Body of pancreas (tissue), 4 donors: ENCODE measurements around the gene PAK5. TPM values are rescaled to one million over a fixed set of nuclear protein-coding genes. Genes with fewer than 3 reads are reported as not detected.

Experiments
- ATAC-seq: fragments of 150-250 bp; one replicate; pipeline ENCODE4 v1.9.1; 2016
- DNase-seq, 4 donors: peaks; one replicate each; pipeline ENCODE4 v3.0.0-alpha.2; 2019
- H3K27ac ChIP-seq, 4 donors: fragments of 200-600 bp; sonication (generic); 1 replicate in 3 of 4; 2 replicates in 1 of 4; pipeline versions ENCODE4 v1.5.1 to v1.6.1; 2016 to 2019; ENCODE audit warnings: mild to moderate bottlenecking in 1 of 4, mixed read lengths in 1 of 4, moderate library complexity in 1 of 4
- H3K27me3 ChIP-seq, 2 donors: fragments of 200-600 bp; sonication (generic); one replicate each; pipeline ENCODE4 v1.6.0; 2016; ENCODE audit warnings: mild to moderate bottlenecking in 1 of 2
- H3K36me3 ChIP-seq, 2 donors: fragments of 200-600 bp; sonication (generic); replicated peaks in 1 of 2; 2 replicates each; pipeline ENCODE4 v1.5.1; 2016; ENCODE audit warnings: low read depth in 2 of 2; ENCODE audit not compliant: insufficient read depth in 1 of 2
- H3K4me1 ChIP-seq: fragments of 200-600 bp; sonication (generic); one replicate; pipeline ENCODE4 v1.6.0; 2016
- H3K4me3 ChIP-seq, 2 donors: fragments of 200-600 bp; sonication (generic); 1 replicate in 1 of 2; 2 replicates in 1 of 2; pipeline ENCODE4 v1.5.1; 2016 to 2019
- H3K9me3 ChIP-seq, 3 donors: fragments of 200-600 bp; sonication (generic); 1 replicate in 2 of 3; 2 replicates in 1 of 3; pipeline ENCODE4 v1.5.1; 2016
- CTCF ChIP-seq, 7 experiments: fragments of 450-650 bp in 4 of 7; fragments of 200-600 bp in 3 of 7; sonication (generic) in 3 of 7; IDR thresholded peaks; one replicate each; pipeline ENCODE4 v1.5.1; 2016 to 2019; ENCODE audit warnings: antibody characterized with exemption in 7 of 7
- POLR2A ChIP-seq, 3 donors: fragments of 450-650 bp; IDR thresholded peaks; one replicate each; pipeline ENCODE4 v1.6.1; 2016; ENCODE audit warnings: antibody characterized with exemption in 3 of 3, mild to moderate bottlenecking in 2 of 3
- WGBS, 2 donors: methylation state at CpG; one replicate each; pipeline ENCODE4 v1.1.5; 2017; 5-methylcytosine and 5-hydroxymethylcytosine counted together
- intact Hi-C: fragments of 100-400 bp; cut with DNase I; formaldehyde crosslinking; loops from one replicate; pipeline ENCODE4 v1.15.1; 2023
- total RNA-seq, 2 donors: library from RNA; depleted of rRNA; stranded (reverse); fragments of >200 nt; gene quantifications; one replicate each; pipeline ENCODE4 v1.1.0, GENCODE V29; 2016

The PAK5 gene
- total RNA-seq, result under 1 TPM; 0.33 to 0.52 TPM

- Histone ChIP-seq H3K4me3 (peak within 1 kb of the TSS; percentile 45 to 71), H3K9me3 (no peaks in the 10 kb centered on the region), H3K36me3 (no peaks in the 10 kb centered on the region), H3K4me1 (peaks cover 14% of the 10 kb centered on the region), H3K27ac (peak within 1 kb of the TSS in 2 of 4 donors; percentile 20 to 56), H3K27me3 (peaks cover 0 to 5% of the 10 kb centered on the region in 2 donors)
- peak; percentile 81 to 91 (median 86) for DNase-seq
- peak; percentile 97 for ATAC-seq
- 0% methylated on average over 57 of the region's 57 CpGs; no CpG with 5 or more reads in 1 of the 2 donors for WGBS, 2 donors
- intact Hi-C loops, result no loop called here
- no peak for TF ChIP-seq CTCF (IDR thresholded peaks at IDR 0.05)
- no peak for TF ChIP-seq POLR2A (IDR thresholded peaks at IDR 0.05)
Observed at GRCh38 chr20:9838378-9839295, at the start of gene PAK5. Gene PAK5 (minus strand): TSS chr20:9839076. CDS start chr20:9644328, 194,748 bp downstream.

GRCh38 chr20:9887706-9888105 lies 48.8 kb upstream of the PAK5 start:
- Histone ChIP-seq H3K9me3 (no peaks in the 10 kb centered on the region), H3K4me3 (no peak overlapping the region), H3K4me1 (no peaks in the 10 kb centered on the region), H3K27me3 (no peaks in the 10 kb centered on the region), H3K36me3 (no peaks in the 10 kb centered on the region), H3K27ac (no peak overlapping the region)
- intact Hi-C loops, result no loop called here
- DNase-seq, result no peak
- ATAC-seq, result no peak
- TF ChIP-seq CTCF (IDR thresholded peaks at IDR 0.05) (no peak), POLR2A (IDR thresholded peaks at IDR 0.05) (no peak)

GRCh38 chr20:9886227-9886626 lies 47.4 kb upstream of the PAK5 start:
- no peaks in the 10 kb centered on the region for H3K4me1 ChIP-seq
- TF ChIP-seq CTCF (IDR thresholded peaks at IDR 0.05) (no peak), POLR2A (IDR thresholded peaks at IDR 0.05) (no peak)
- no peaks in the 10 kb centered on the region for H3K27me3 ChIP-seq
- H3K9me3 ChIP-seq, result no peaks in the 10 kb centered on the region
- no peaks in the 10 kb centered on the region for H3K36me3 ChIP-seq
- ATAC-seq (no peak), DNase-seq (no peak)
- H3K27ac ChIP-seq, result no peak overlapping the region
- no peak overlapping the region for H3K4me3 ChIP-seq
- 81 to 95% methylated on average over 1 of the region's 1 CpG for WGBS, 2 donors
- intact Hi-C loops, result no loop called here

GRCh38 chr20:9884666-9885065 lies 45.8 kb upstream of the PAK5 start:
- 32% methylated on average over 2 of the region's 2 CpGs for WGBS, 2 donors
- H3K4me1 ChIP-seq, result no peaks in the 10 kb centered on the region
- H3K4me3 ChIP-seq, result no peak overlapping the region
- peak in 1 of 7 experiments; percentile 4 for TF ChIP-seq CTCF (IDR thresholded peaks at IDR 0.05)
- TF ChIP-seq POLR2A (IDR thresholded peaks at IDR 0.05), result no peak
- H3K36me3 ChIP-seq, result no peaks in the 10 kb centered on the region
- intact Hi-C loops, result no loop called here
- ATAC-seq, result no peak
- no peaks in the 10 kb centered on the region for H3K9me3 ChIP-seq
- DNase-seq, result no peak
- no peak overlapping the region for H3K27ac ChIP-seq
- H3K27me3 ChIP-seq, result no peaks in the 10 kb centered on the region
